G401 (cell line): ENCODE results near the gene DDC. TPM values are rescaled to one million over a fixed set of nuclear protein-coding genes. Genes with fewer than 3 reads are reported as not detected.

Experiments used
- DNase-seq: peaks from one replicate; pipeline ENCODE4 v3.0.0-alpha.2; 2015; ENCODE audit warnings: low spot score
- in situ Hi-C: cut with HindIII; loops from 2 replicates; pipeline ENCODE4 v1.10.0; 2016; ENCODE audit warnings: low sequenced_read_pairs, mixed read lengths
- total RNA-seq: library from RNA; depleted of rRNA; stranded (reverse); fragments of >200 nt; shearing (Covaris generic); gene quantifications from 2 replicates; pipeline ENCODE4 v1.2.3, GENCODE V29; 2014

Gene DDC
- total RNA-seq, 1 experiment from 2014 or later = not detected

DNA sequence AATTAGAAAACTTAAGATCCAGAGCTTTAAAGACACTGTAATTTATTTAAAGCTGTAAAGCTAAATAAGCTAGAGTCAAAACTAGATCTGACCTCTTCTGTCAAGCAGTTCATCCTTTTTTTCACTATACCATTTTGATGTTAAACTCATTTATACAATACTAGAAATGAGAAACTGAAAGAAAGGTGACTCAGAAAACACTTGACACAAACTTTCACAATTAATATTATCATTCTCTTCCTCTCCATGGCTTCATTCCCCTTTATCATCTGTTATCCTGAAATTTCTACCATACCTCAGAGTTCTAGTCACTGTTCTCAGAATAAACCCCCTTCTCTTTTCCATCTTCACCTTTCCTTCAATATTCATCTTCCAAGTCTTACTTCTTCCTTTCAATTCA is 116.4 kb downstream of the DDC start:
- no peak for DNase-seq
- in situ Hi-C loops = no loop called here

DNA sequence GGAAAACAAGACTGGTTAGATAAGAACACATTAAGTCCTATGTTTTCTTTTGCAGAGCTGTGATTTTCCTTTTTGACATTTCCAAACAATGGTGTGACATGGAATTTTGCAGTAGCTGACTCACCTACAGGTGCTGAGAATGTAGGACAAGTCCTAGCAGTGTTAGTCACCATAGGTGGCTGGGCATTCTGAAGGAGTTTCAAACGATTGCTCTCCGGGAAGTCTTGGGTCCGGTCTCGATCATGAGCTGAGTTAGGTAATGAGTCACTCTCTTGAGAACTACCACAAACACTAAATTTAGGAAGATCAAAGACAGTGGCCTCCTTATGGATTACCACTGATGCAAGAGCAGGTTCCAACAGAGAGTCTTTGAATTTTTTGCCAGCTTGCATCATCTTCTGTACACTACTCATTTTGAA is 118.7 kb downstream of the DDC start:
- in situ Hi-C loops = no loop called here
- DNase-seq = no peak

DNA sequence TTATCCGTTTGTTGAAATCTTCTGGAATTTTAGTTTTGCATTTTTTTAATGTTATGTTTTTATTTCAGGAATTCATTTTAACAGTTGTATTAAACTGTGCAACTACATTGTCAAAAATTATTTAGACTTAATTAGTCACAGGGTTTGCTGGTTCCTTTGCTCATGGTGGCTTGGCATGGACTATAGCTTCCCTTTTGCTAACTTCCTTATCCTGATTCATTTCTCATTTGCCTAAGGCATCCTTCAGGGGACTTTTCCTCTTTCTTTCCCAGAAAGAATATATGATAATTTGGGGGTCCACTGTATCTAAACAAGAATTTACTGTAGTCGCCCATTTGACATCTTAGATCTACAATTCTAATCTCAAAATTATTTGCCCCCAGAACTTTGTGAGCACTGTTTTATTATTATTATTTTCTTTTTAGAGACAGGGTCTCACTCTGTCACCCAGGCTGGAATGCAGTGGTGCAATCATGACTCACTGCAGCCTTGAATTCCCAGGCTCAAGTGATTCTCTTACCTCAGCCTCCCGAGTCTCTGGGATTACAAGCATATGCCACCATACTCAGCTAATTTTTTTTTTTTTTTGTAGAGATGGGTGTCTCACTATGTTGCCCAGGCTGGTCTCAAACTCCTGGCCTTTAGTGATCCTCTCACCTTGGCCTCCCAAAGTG is 128.9 kb downstream of the DDC start:
- in situ Hi-C loops = no loop called here
- no peak for DNase-seq

DNA sequence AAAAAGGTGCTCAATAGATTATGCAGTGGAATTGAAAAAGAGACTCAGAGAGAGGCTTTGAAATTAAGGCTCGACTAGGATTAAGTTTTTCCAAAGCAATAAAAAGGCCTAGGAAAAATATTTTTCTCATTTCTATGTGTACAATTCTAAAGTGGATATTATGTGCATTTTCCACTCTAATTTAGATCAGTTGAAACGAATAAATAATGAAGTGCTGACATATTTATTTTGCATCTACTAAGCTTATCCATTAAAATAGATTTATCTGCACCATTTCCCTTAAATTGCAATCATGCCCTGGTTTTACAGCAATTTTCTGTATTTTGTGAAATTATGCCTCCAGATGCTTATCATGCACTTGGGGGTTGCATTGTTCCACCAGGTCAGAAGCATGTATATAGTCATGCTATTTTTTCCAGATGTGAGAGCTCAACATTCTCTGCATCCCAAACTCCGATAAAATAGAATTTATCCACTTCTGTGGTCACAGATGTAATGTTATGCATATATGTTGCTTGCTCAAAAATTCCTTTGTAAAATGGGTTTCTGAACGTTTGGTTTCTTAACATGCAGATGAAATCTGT is 133.4 kb downstream of the DDC start:
- no peak for DNase-seq
- in situ Hi-C loops = no loop called here

DNA sequence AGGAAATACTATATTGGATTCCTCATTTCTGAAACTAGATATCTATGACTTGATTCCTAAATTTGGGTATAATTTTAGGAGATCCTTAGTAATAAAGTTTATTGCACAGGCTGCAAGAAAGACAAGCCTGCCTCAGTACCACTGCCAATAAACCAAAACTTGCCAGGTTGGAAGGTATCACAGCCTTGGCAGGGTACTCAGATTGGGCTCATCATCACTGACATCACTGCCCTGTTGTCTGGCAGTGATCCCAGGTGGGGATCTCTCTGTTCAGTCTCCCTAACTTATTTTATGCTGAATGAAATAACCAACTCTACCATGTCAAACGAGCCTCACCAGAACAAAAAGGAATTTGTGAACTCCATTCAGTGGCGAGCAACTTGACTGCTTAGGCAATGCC is 133.9 kb downstream of the DDC start:
- in situ Hi-C loops = no loop called here
- peak; percentile 63 for DNase-seq

DNA sequence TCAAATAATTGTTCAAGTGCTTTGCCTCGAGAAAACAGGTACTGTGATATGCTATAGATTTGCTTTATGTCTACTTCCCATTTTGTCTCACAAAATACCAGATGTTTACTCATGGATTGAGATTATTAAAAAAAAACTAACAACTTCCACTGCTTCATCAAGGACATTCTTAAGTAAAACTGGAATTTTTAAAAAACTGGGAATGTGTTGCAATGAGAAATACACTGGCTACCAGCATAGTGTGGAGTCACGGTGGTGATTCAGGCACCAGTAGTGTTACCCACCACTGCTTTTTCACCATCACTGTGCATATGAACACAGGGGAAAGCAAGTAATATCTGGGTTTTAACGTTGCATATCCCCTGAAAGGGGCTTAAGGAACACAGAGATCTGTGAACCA is 136.3 kb downstream of the DDC start:
- in situ Hi-C loops = no loop called here
- no peak for DNase-seq

DNA sequence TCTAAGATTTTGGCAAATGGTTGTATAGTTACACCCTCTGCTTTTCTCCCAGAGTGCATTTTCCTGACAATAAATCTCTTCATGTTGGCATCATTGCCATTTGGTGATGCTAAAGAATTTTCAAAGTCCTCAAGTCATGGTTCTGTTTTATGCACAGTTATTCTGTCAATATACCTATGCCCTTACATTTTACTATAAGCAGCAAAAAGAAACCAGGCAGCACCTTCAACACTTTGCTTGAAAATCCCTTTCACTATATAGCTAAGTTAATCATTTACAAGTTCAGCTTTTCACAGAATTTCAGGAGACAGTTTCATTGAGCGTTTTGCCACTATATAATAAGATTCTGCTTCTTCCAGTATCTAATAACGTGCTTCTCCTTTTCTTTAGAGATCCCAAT is 137.7 kb downstream of the DDC start:
- in situ Hi-C loops = no loop called here
- DNase-seq = no peak

DNA sequence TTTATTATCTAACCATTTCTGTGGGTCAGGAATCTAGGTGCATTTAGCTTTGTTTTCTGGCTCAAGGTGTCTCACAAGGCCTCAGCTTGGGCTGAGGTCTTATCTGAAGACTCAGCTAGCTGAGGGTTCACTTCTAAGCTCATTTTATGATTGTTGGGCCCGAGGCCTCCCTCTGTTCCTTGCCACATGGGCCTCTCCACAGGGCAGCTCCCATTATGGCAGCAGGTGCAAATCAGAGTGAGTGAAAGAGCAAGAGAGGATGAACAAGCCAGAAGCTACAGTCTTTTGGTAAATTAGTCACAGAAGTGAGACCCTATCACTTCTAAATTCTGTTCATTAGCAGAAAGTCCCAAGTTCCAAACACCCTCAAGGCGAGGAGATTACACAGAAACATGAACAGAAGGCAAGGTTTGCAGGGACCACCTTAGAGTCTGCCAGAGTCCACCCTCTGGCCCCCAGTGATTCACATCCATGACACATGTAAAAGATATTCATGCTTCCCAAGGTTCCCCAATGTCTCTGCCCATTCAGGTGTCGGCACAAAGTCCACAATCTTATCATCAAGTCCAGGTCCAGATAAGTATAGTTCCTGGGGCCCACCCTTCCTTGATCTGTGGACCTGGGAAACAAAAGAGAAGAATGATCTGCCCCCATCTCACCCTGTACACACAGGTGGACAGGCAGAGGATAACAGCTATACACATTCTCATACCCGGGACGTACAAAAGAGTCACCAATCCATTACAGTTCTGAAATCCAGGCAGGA is 138.7 kb downstream of the DDC start:
- in situ Hi-C loops = no loop called here
- no peak for DNase-seq

DNA sequence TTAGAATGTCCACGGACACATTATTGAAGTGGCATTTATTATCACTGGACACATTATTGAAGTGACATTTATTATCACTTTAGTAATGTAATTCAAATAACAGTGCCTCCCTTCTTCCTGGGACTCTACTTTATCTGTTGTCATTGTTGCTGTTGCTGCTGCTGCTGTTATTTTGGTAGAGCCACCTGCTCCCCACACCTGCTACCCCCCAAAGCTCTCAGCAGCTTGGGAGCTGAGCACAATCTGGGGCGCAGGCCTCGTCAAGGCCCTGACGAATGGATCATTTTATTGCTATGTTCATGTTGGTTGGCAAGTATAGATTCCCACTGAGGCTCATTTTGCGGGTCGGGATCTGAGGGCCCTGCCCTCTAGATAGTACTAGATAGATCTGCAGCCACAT is 139.9 kb downstream of the DDC start:
- no peak for DNase-seq
- in situ Hi-C loops = no loop called here

DNA sequence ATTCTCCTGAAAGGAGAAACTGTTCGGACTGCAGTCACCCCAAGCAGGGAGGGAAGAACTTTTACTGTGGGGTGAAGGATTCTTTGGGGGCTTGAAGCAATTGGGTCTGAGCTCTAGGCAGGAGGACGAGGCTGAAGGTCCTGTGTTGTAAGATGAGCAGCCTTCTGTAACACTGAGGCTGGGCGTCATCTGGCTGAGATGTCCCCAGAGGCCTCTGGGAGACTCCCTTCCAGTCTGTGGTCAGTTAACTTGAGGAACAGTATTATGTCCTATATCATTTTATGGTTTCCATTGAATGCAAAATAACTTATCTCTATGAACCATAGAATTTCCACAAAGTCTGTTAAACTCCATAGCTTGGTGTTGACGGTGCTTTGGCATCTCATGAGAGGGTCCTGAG is 141.3 kb downstream of the DDC start:
- in situ Hi-C loops = no loop called here
- DNase-seq = no peak

DNA sequence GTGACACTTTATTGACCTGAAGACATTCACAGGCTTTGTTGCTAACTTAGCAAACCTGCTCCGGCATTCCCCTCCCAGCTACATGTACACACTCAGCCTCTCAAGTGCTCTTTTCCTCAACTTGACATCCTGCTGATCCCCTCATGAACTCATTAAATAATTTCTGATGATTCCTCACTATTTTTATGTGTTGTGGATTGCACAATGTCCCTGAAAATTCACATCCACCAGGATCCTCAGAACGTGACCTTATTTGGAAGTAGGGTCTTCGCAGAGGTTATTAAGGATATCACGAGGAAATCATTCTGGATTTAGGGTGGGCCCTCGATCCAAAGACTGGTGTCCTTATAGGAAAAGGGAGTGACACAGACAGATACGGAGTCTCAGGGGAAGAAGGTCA is 142.3 kb downstream of the DDC start:
- no peak for DNase-seq
- in situ Hi-C loops = no loop called here

DNA sequence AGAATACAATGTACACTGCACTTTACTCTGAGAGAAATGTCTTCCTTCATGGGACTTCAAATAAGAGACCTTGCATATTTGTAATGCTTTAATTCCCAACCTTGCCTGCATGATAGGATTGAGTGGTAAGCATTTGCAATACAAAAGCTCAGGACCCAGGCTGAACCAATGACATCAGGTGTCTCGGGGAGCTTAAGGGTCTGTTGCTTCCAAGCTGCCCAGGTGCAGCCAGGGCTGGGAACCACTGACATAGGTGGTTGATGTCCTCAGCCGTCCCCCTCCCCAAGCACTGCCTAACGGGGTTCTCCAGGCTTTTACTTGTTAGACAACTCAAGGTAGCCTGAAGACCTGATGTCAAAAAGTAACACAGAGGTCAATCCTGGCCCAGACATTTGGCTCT is 144.2 kb downstream of the DDC start:
- no peak for DNase-seq
- in situ Hi-C loops = no loop called here

DNA sequence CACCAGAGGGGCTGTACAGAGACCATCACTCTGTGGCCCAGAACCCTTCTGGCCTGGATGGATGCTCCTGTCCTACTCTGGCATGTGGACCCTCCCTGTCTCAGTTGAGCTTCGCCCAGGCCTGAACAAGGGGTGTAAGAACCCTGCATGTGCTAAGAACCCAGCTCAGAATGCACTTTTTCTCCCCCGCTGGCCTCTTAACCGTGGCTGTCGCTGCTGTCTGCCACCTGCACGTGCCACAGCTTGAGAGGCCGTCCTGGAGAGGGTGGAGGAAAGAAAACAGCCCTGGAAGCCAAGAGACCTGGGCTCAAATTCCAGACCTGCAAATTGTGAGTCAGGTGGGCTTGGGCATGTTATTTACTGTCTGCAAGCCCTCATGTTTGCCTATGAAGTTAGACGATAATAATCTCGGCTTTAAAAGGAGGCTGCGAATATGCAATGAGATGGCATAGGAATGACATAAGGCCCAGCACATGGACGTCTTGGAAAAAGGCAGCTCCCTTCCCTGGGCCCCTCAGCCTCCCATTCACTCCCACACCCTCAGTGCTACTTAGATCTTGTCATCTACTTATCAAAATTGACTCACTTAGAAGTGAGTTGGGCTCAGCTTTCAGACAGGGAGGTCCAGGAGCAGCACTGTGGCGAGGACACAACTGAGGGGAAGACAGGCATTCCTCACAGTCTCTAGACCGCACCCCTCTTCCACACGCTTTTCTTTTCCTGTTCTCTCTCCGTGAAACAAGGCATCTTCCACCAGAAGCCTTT is 146.5 kb downstream of the DDC start:
- DNase-seq = no peak
- in situ Hi-C loops = no loop called here

DNA sequence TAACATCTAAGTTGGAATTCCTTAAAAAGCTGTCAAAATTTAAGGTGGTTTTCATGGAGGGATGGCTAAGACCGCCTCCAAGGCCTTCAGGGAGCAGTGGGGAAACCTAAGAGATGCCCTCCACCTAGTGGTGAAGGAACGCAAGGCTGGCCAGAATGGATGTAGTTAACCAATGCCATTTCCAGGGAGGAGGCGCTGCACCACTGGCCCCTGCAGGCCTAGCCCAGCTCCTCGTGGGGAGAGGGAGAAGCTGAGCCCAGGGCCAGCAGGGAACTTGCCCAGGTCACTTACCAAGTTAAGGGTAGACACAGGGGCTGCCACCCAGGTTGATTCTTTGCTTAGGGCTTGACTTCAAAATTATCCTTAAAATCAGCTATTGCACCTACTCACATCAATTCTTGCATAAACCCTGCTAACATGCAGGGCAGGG is 147.1 kb downstream of the DDC start:
- DNase-seq = peak; percentile 56
- in situ Hi-C loops = no loop called here

DNA sequence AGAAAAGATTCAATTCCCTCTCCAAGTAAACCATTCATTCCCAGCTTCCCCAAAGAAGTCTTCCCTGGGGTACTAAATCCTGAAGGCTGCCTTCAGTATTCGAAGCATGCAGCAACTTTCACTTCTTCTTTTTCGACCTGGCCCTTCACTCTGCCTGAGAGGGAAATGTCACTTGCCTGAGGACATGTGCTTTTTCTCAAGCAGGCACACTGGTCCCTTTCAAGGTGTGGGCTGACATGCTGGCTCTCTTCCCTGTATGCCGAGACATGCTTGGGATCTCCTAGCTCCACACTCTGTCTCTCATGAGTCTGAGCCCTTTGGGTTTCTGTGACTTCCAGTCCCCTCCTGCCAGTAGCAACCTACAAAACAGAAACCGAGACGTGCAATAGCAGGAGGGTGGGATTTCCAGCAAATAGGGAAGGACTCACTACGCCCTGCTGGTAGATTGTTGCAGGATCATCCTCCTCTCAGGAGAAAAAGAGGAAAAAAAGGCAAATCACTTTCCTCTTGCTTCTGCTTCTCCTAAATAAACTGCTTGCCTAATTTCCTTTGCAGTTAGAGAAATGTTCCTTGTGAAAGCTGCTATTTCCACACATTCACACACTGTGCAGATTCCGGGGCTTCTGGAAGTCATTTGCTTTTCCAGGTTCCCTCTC is 148.6 kb downstream of the DDC start:
- DNase-seq = no peak
- in situ Hi-C loops = no loop called here

DNA sequence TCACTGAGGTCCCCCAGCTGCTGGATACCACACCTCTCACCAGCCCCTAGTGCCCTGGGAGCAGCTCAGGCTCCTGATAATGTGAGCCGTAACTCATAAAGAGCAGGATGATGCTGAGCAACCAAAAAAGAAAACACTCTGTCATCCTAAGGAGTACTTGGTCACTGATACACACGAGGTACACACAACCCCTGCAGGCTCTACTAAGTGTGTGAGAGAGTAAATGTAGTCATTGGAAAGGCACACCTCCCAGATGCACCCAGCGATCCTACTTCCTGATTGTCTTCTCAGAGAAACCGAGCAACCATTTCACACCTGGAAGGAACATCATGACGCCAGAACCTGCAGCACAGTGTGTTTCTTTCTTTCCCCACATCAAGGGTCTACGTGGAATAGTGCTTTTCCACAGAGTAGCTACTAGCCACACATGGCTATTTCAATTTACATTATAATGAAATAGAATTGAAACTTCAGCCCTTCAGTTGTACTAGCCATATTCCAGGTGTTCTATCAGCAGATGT is 149.3 kb downstream of the DDC start:
- in situ Hi-C loops = no loop called here
- no peak for DNase-seq

DNA sequence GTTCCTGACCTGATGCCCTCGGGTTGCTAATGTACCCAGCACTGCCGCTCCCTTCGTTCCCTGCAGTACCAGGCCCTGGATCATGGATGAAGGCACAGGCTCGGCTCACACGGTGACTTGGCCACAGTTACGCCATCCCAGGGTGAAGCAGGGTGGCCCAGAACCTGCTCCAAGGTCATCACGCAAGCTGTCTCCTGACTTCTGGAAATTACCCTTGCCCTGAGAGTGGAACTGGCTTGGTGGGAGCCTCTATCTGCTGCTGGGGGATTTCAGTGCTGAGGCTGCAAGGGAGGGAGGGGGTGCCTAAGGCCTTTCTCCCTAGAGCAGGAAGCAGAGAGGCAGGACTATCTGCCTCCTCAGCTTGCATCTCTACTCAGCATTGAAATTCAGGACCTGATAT is 151.6 kb downstream of the DDC start:
- no peak for DNase-seq
- in situ Hi-C loops = no loop called here

DNA sequence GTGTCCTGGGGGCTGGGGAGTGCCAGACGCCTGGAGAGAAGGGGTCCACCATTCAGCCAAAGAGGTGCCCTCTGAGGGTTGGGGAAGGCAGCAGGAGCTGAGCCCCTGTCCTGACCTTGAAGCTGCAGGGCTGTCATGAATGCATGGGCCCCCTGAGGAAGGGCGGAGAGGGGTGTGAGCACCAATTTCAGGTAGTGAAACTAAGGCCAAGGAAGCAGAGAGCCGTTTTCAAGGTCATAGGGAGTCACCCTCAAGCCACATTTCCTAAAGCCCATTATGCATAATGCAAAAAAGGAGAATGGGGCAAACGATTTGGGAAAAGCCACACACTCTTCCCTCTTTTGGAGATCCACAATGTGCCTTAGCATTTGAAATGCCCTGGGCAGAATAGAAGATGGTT is 152.2 kb downstream of the DDC start:
- no peak for DNase-seq
- in situ Hi-C loops = no loop called here

DNA sequence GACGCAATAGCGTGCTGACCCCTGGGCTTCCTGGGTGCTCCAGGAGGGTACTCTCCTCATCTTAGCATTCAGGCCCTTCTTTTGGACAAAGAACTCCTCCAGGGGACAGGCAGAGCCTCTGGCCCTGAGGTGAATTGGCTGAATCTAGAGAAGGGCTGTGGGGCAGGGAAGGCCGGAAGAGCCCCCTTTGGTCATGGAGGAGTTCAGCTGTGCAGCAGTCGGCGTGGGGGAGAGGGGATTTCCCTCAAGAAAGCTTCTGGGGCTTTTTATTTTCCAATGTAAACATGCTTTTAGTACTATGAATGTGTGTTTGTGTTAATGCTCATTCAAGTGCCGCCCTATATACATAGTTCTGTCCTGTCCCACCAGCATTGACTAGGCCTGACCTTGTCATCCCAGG is 153.9 kb downstream of the DDC start:
- in situ Hi-C loops = no loop called here
- DNase-seq = no peak
